SK-N-SH (cell line): Measurements from ENCODE around the gene DCP1B. TPM values are rescaled to one million over a fixed set of nuclear protein-coding genes. Genes with fewer than 3 reads are reported as not detected.

Experiments
- CTCF ChIA-PET: fragments of 300-600, 350-600 bp; formaldehyde crosslinking; extraction: SDS; loops from one replicate; lab custom pipeline; 2021; lab: Yijun Ruan, JAX
- POLR2A ChIA-PET: fragments of 350-600 bp; sonication (Branson Sonifier 250); formaldehyde crosslinking; extraction: SDS; loops from one replicate; lab custom pipeline; 2020; ENCODE audit warnings: antibody characterized with exemption, inconsistent platforms; lab: Yijun Ruan, JAX
- DNase-seq: peaks from one replicate; pipeline ENCODE4 v3.0.0; 2012
- H2AFZ ChIP-seq: fragments of 200-600 bp; sonication (generic); 2 replicates; pipeline ENCODE4 v1.8.1; 2016; ENCODE audit warnings: antibody characterized with exemption, mild to moderate bottlenecking, low read depth
- H3F3A ChIP-seq: fragments of 200-600 bp; sonication (generic); replicated peaks from 2 replicates; pipeline ENCODE3; 2016; ENCODE audit warnings: antibody characterized with exemption, mild to moderate bottlenecking; ENCODE audit not compliant: insufficient read depth
- H3K27ac ChIP-seq, 2 experiments: fragments of 200-500 bp in 1 of 2; fragments of 200-600 bp in 1 of 2; sonication (Bioruptor generic) in 1 of 2; sonication (generic), shearing (Covaris generic) in 1 of 2; 2 replicates each; pipeline versions ENCODE4 v1.5.1 to v1.6.1; 2014 to 2016; ENCODE audit warnings: low read depth in 2 of 2, inconsistent platforms in 1 of 2, low read length in 1 of 2, mild to moderate bottlenecking in 1 of 2, mixed read lengths in 1 of 2
- H3K27me3 ChIP-seq: fragments of 200-600 bp; sonication (generic), shearing (Covaris generic); 2 replicates; pipeline ENCODE4 v1.6.1; 2016; ENCODE audit warnings: mixed run types; ENCODE audit not compliant: insufficient read depth
- H3K36me3 ChIP-seq, 2 experiments: fragments of 200-500 bp in 1 of 2; fragments of 200-600 bp in 1 of 2; sonication (Bioruptor generic) in 1 of 2; sonication (generic) in 1 of 2; replicated peaks in 1 of 2; 2 replicates each; pipeline versions ENCODE3 to v1.5.1; 2014 to 2016; ENCODE audit warnings: low read length in 1 of 2, mild to moderate bottlenecking in 1 of 2; ENCODE audit not compliant: insufficient read depth in 2 of 2, control insufficient read depth in 1 of 2
- H3K4me1 ChIP-seq, 2 experiments: fragments of 200-500 bp in 1 of 2; fragments of 200-600 bp in 1 of 2; sonication (Bioruptor generic) in 1 of 2; sonication (generic), shearing (Covaris generic) in 1 of 2; 2 replicates each; pipeline versions ENCODE4 v1.5.1 to v1.6.1; 2014 to 2016; ENCODE audit warnings: low read depth in 1 of 2, low read length in 1 of 2, mixed run types in 1 of 2; ENCODE audit not compliant: insufficient read depth in 2 of 2, control insufficient read depth in 1 of 2
- H3K4me2 ChIP-seq: fragments of 200-600 bp; sonication (generic), shearing (Covaris generic); 2 replicates; pipeline ENCODE4 v1.6.1; 2017; ENCODE audit warnings: mixed run types
- H3K4me3 ChIP-seq, 2 experiments: fragments of 200-500 bp in 1 of 2; fragments of 200-600 bp in 1 of 2; sonication (Bioruptor generic) in 1 of 2; sonication (generic), shearing (Covaris generic) in 1 of 2; 2 replicates each; pipeline versions ENCODE4 v1.5.1 to v1.8.1; 2014 to 2016; ENCODE audit warnings: low read depth in 2 of 2, inconsistent platforms in 1 of 2, low read length in 1 of 2, mild to moderate bottlenecking in 1 of 2, mixed read lengths in 1 of 2, moderate library complexity in 1 of 2
- H3K79me2 ChIP-seq: fragments of 200-600 bp; sonication (generic); 2 replicates; pipeline ENCODE4 v1.8.1; 2017; ENCODE audit warnings: mild to moderate bottlenecking; ENCODE audit not compliant: insufficient read depth
- H3K9ac ChIP-seq: fragments of 200-600 bp; sonication (generic); 2 replicates; pipeline ENCODE4 v1.6.1; 2017; ENCODE audit warnings: mixed run types
- H3K9me2 ChIP-seq: fragments of 200-600 bp; sonication (generic); 2 replicates; pipeline ENCODE4 v1.6.1; 2017; ENCODE audit warnings: mixed run types
- H3K9me3 ChIP-seq: fragments of 200-600 bp; sonication (generic); 2 replicates; pipeline ENCODE4 v1.6.1; 2017; ENCODE audit warnings: mixed run types, mild to moderate bottlenecking, moderate library complexity
- H4K20me1 ChIP-seq: fragments of 200-600 bp; sonication (generic); 2 replicates; pipeline ENCODE4 v1.6.1; 2017; ENCODE audit warnings: mild to moderate bottlenecking, mixed run types; ENCODE audit not compliant: insufficient read depth
- ELF1 ChIP-seq: IDR thresholded peaks from 2 replicates; pipeline ENCODE4 v1.4.0; 2012
- FOXM1 ChIP-seq: IDR thresholded peaks from 2 replicates; pipeline ENCODE4 v1.4.0; 2012; ENCODE audit warnings: low read depth, mild to moderate bottlenecking
- JUND ChIP-seq: IDR thresholded peaks from 2 replicates; pipeline ENCODE4 v1.4.0; 2012
- MEF2A ChIP-seq: IDR thresholded peaks from 2 replicates; pipeline ENCODE4 v1.4.0; 2012; ENCODE audit warnings: low read depth, borderline replicate concordance
- MXI1 ChIP-seq: IDR thresholded peaks from 2 replicates; pipeline ENCODE4 v1.6.1; 2012; ENCODE audit warnings: mild to moderate bottlenecking, low read depth, low read length, improper control_type of control experiment
- NFIC ChIP-seq: IDR thresholded peaks from 2 replicates; pipeline ENCODE4 v1.4.0; 2012; ENCODE audit warnings: borderline replicate concordance
- RCOR1 ChIP-seq: fragments of 150-350 bp; IDR thresholded peaks from 2 replicates; pipeline ENCODE4 v1.6.1; 2017; ENCODE audit warnings: antibody characterized with exemption, low read length
- SMC3 ChIP-seq: IDR thresholded peaks from 2 replicates; pipeline ENCODE4 v1.6.1; 2012; ENCODE audit warnings: low read depth, low read length, improper control_type of control experiment
- YY1 ChIP-seq: IDR thresholded peaks from 2 replicates; pipeline ENCODE4 v1.4.0; 2012; ENCODE audit warnings: low read depth, mild to moderate bottlenecking
- WGBS: methylation state at CpG from one replicate; pipeline ENCODE4 v1.1.6; 2017; ENCODE audit warnings: low lambda C conversion rate; 5-methylcytosine and 5-hydroxymethylcytosine counted together
- polyA plus RNA-seq, 3 experiments: library from polyadenylated mRNA; depleted of rRNA; stranded (reverse); fragments of >200 nt; gene quantifications; 2 replicates each; pipeline ENCODE4 v1.2.3, GENCODE V29; 2012
- TF ChIP-seq, protein P1 (sequence below): fragments of 150-350 bp; IDR thresholded peaks from 2 replicates; pipeline ENCODE4 v1.6.1; 2016; ENCODE audit warnings: mild to moderate bottlenecking, low read depth, low read length
- TF ChIP-seq, protein P2 (sequence below): fragments of 200-600 bp; sonication (generic); IDR thresholded peaks from 2 replicates; pipeline ENCODE4 v1.6.1; 2017; ENCODE audit warnings: antibody characterized with exemption, mild to moderate bottlenecking, moderate library complexity
- TF ChIP-seq, protein P3 (sequence below): IDR thresholded peaks from 2 replicates; pipeline ENCODE4 v1.4.0; 2012; ENCODE audit warnings: low read depth, borderline replicate concordance
- TF ChIP-seq, protein P4 (sequence below): IDR thresholded peaks from 2 replicates; pipeline ENCODE4 v1.4.0; 2012; ENCODE audit warnings: low read depth

The DCP1B gene
- polyA plus RNA-seq, 1 of the 3 experiments (the other 2 are of a cell fraction): 18.8 TPM

DNA sequence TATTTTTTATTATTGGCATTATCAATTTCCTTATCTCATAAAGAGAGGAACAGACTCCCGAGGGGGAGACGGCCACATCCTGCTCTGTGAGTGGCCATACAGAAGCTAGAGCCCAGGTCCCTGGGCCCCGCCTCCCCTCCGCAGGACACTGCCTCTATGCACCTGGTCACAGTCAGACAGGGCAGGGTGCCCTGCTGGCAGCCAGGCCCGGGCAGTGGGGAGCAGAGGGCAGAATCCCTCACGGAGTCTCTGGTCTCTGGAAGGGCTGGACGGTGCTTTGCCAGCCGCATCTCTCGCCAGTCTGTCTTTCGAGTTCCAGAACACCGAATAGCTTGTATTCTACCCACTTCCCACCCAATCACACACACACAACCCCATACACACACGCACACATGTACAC, 69.4 kb downstream of the DCP1B start:
- H4K20me1 ChIP-seq: no peaks in the 10 kb centered on the region
- peaks cover 3 to 13% of the 10 kb centered on the region in 2 experiments for H3K36me3 ChIP-seq
- peaks cover 4 to 62% of the 10 kb centered on the region in 2 experiments; a peak in 2 of 4 replicates for H3K4me1 ChIP-seq
- no peak overlapping the region for H3K4me3 ChIP-seq
- H3K9me3 ChIP-seq: no peaks in the 10 kb centered on the region
- H3K27me3 ChIP-seq: no peaks in the 10 kb centered on the region
- H3K4me2 ChIP-seq: no peak overlapping the region
- peaks cover 3% of the 10 kb centered on the region for H3F3A ChIP-seq
- no peak overlapping the region for H3K9ac ChIP-seq
- WGBS: 93% methylated on average over 10 of the region's 12 CpGs
- no peak overlapping the region for H2AFZ ChIP-seq
- CTCF ChIA-PET: interaction anchor here (0.5 to 4.7 kb wide), 5 partner anchors 95 to 144 kb away, joined by 3 to 33 read pairs (median 9); no protein-coding TSS in a partner anchor
- DNase-seq: peak; percentile 18
- H3K79me2 ChIP-seq: no peaks in the 10 kb centered on the region
- no peaks in the 10 kb centered on the region for H3K9me2 ChIP-seq
- TF ChIP-seq RCOR1 (no peak), SMC3 (no peak), FOXM1 (no peak), YY1 (no peak), ELF1 (no peak)
- TF ChIP-seq, protein P1, sequence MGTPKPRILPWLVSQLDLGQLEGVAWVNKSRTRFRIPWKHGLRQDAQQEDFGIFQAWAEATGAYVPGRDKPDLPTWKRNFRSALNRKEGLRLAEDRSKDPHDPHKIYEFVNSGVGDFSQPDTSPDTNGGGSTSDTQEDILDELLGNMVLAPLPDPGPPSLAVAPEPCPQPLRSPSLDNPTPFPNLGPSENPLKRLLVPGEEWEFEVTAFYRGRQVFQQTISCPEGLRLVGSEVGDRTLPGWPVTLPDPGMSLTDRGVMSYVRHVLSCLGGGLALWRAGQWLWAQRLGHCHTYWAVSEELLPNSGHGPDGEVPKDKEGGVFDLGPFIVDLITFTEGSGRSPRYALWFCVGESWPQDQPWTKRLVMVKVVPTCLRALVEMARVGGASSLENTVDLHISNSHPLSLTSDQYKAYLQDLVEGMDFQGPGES: no peak
- TF ChIP-seq, protein P2, sequence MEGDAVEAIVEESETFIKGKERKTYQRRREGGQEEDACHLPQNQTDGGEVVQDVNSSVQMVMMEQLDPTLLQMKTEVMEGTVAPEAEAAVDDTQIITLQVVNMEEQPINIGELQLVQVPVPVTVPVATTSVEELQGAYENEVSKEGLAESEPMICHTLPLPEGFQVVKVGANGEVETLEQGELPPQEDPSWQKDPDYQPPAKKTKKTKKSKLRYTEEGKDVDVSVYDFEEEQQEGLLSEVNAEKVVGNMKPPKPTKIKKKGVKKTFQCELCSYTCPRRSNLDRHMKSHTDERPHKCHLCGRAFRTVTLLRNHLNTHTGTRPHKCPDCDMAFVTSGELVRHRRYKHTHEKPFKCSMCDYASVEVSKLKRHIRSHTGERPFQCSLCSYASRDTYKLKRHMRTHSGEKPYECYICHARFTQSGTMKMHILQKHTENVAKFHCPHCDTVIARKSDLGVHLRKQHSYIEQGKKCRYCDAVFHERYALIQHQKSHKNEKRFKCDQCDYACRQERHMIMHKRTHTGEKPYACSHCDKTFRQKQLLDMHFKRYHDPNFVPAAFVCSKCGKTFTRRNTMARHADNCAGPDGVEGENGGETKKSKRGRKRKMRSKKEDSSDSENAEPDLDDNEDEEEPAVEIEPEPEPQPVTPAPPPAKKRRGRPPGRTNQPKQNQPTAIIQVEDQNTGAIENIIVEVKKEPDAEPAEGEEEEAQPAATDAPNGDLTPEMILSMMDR: no peak
- TF ChIP-seq, protein P3, sequence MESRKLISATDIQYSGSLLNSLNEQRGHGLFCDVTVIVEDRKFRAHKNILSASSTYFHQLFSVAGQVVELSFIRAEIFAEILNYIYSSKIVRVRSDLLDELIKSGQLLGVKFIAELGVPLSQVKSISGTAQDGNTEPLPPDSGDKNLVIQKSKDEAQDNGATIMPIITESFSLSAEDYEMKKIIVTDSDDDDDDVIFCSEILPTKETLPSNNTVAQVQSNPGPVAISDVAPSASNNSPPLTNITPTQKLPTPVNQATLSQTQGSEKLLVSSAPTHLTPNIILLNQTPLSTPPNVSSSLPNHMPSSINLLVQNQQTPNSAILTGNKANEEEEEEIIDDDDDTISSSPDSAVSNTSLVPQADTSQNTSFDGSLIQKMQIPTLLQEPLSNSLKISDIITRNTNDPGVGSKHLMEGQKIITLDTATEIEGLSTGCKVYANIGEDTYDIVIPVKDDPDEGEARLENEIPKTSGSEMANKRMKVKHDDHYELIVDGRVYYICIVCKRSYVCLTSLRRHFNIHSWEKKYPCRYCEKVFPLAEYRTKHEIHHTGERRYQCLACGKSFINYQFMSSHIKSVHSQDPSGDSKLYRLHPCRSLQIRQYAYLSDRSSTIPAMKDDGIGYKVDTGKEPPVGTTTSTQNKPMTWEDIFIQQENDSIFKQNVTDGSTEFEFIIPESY: no peak
- TF ChIP-seq, all 33 proteins: peak for 0
- no peak overlapping the region for H3K27ac ChIP-seq
- POLR2A ChIA-PET: no interaction called here

DNA sequence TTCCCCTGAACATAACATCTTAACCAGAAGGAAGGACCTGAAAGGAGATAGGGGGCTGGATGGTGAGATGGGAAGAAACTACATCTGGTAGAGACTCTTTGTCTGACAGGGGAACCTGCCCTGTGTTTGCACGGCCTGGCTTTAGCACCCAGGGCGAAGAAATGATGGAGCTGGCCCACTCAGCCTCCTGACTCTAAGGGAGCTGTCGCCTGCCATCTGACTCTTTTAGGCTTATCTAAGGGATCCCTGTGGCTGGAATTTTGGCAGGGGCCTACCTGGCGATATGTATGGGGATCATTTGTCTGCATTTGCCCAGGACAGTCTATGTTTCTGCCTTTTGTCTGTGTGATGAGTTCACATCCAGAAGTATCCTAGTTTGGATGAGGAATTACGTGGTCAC, 70.2 kb downstream of the DCP1B start:
- no peaks in the 10 kb centered on the region for H3K27me3 ChIP-seq
- H3K4me2 ChIP-seq: no peak overlapping the region
- no peak overlapping the region for H3K9ac ChIP-seq
- H3K4me3 ChIP-seq: no peak overlapping the region
- peaks cover 3% of the 10 kb centered on the region for H3F3A ChIP-seq
- no peaks in the 10 kb centered on the region for H4K20me1 ChIP-seq
- no peak overlapping the region for H3K27ac ChIP-seq
- CTCF ChIA-PET: interaction anchor here (0.5 to 4.7 kb wide), 6 partner anchors 17 to 143 kb away, joined by 3 to 33 read pairs (median 6); no protein-coding TSS in a partner anchor
- TF ChIP-seq, protein P4, sequence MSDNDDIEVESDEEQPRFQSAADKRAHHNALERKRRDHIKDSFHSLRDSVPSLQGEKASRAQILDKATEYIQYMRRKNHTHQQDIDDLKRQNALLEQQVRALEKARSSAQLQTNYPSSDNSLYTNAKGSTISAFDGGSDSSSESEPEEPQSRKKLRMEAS: no peak
- no peak for TF ChIP-seq MEF2A
- TF ChIP-seq JUND: no peak
- TF ChIP-seq, protein P2: no peak
- TF ChIP-seq NFIC: no peak
- TF ChIP-seq MXI1: no peak
- H3K9me2 ChIP-seq: no peaks in the 10 kb centered on the region
- 76% methylated on average over 3 of the region's 5 CpGs for WGBS
- no peaks in the 10 kb centered on the region for H3K79me2 ChIP-seq
- H3K36me3 ChIP-seq: peaks cover 3 to 13% of the 10 kb centered on the region in 2 experiments
- H3K9me3 ChIP-seq: no peaks in the 10 kb centered on the region
- POLR2A ChIA-PET: no interaction called here
- H2AFZ ChIP-seq: no peak overlapping the region
- H3K4me1 ChIP-seq: peaks cover 4 to 59% of the 10 kb centered on the region in 2 experiments; a peak in 2 of 4 replicates
- peak; percentile 13 for DNase-seq
